Measurements from ENCODE around the gene INTS3.

The INTS3 gene

GRCh38 chr1:153776352-153776751 lies 48.5 kb downstream of the INTS3 start:
- Histone ChIP-seq H3K4me3 (ENCODE audit: low read depth, low read length) (peak overlapping the region; percentile 60), H3K36me3 (ENCODE audit: control insufficient read depth in 2 of 2, insufficient read depth in 1 of 2, low read length in 2 of 2) (peaks cover 0 to 38% of the 10 kb centered on the region in 2 experiments; a peak in 1 of 3 replicates), H3K4me1 (ENCODE audit: control insufficient read depth, insufficient read depth, low read length) (peaks cover 8% of the 10 kb centered on the region), H3K9me3 (ENCODE audit: control insufficient read depth, insufficient read depth, low read depth, low read length) (no peaks in the 10 kb centered on the region), H3K27ac (ENCODE audit: extremely low read depth, low read depth, low read length) (no peak overlapping the region; the same call in 1 of the 2 replicates)
- no peak for TF ChIP-seq ZBTB17 (tag by site-specific recombination; IDR thresholded peaks at IDR 0.05)
- TF ChIP-seq ZNF530 (tag by site-specific recombination; IDR thresholded peaks at IDR 0.05; ENCODE audit: low read depth) = no peak
- no peak for TF ChIP-seq ZSCAN4 (tag by site-specific recombination; IDR thresholded peaks at IDR 0.05)
- no peak for TF ChIP-seq ZNF76 (tag by site-specific recombination; IDR thresholded peaks at IDR 0.05; ENCODE audit: borderline replicate concordance, low read depth)
- no peak for TF ChIP-seq OSR2 (tag by site-specific recombination; IDR thresholded peaks at IDR 0.05)
- TF ChIP-seq MZF1 (tag by site-specific recombination; IDR thresholded peaks at IDR 0.05; ENCODE audit: borderline replicate concordance) = no peak
- TF ChIP-seq ZNF2 (tag by site-specific recombination; IDR thresholded peaks at IDR 0.05) = no peak
- no peak for TF ChIP-seq ZNF239 (tag by site-specific recombination; IDR thresholded peaks at IDR 0.05)
- TF ChIP-seq HOXC10 (CRISPR knock-in tag; IDR thresholded peaks at IDR 0.05) = no peak
- TF ChIP-seq ZNF433 (tag by site-specific recombination; IDR thresholded peaks at IDR 0.05; ENCODE audit: low read depth) = no peak
- no peak for TF ChIP-seq ZNF843 (tag by site-specific recombination; IDR thresholded peaks at IDR 0.05)
- no peak for TF ChIP-seq KLF7 (tag by site-specific recombination; IDR thresholded peaks at IDR 0.05; ENCODE audit: borderline replicate concordance)
- TF ChIP-seq SP3 (tag by site-specific recombination; IDR thresholded peaks at IDR 0.05) = 0 out of 2 replicates have a peak, but pooled peaks have one; percentile 3
- 0 out of 2 replicates have a peak, but pooled peaks have one; percentile 9 for TF ChIP-seq ZBTB48 (tag by site-specific recombination; IDR thresholded peaks at IDR 0.05)
- TF ChIP-seq ZNF791 (tag by site-specific recombination; IDR thresholded peaks at IDR 0.05) = no peak
- no peak for TF ChIP-seq ZNF664 (tag by site-specific recombination; IDR thresholded peaks at IDR 0.05)
- TF ChIP-seq ZNF341 (tag by site-specific recombination; IDR thresholded peaks at IDR 0.05; ENCODE audit: low read depth) = 0 out of 2 replicates have a peak, but pooled peaks have one; percentile 31
- TF ChIP-seq ZNF513 (tag by site-specific recombination; IDR thresholded peaks at IDR 0.05) = no peak
- TF ChIP-seq ZNF404 (tag by site-specific recombination; IDR thresholded peaks at IDR 0.05) = no peak
- no peak for TF ChIP-seq KLF16 (tag by site-specific recombination; IDR thresholded peaks at IDR 0.05)
- TF ChIP-seq ZNF549 (tag by site-specific recombination; IDR thresholded peaks at IDR 0.05) = no peak
- CTCF ChIA-PET = interaction anchor here (1.1 to 2.7 kb wide), 3 partner anchors 22 to 211 kb away, joined by 4 to 12 read pairs (median 5); partner anchors contain the start of gene RAB13
- POLR2A ChIA-PET = interaction anchor here (0.5 to 1.6 kb wide), 10 partner anchors 16 to 225 kb away, joined by 3 to 9 read pairs (median 4); partner anchors contain the start of genes CHTOP, INTS3, JTB and RPS27

GRCh38 chr1:153776845-153777370 lies 49.1 kb downstream of the INTS3 start:
- H3K4me3 ChIP-seq (ENCODE audit: low read depth, low read length) = no peak overlapping the region
- ChIA-PET POLR2A (interaction anchor here (0.8 kb wide), 1 partner anchor 15 kb away, joined by 3 read pairs; no protein-coding TSS in a partner anchor), CTCF (interaction anchor here (0.5 to 2.7 kb wide), 4 partner anchors 20 to 210 kb away, joined by 3 to 12 read pairs (median 4); partner anchors contain the start of gene RAB13)

More at GRCh38 chr1:153776845-153777370, 49.1 kb downstream of the INTS3 start:
- H3K36me3 ChIP-seq (ENCODE audit: control insufficient read depth in 2 of 2, insufficient read depth in 1 of 2, low read length in 2 of 2) = peaks cover 0 to 32% of the 10 kb centered on the region in 2 experiments; a peak in 1 of 3 replicates
- H3K9me3 ChIP-seq (ENCODE audit: control insufficient read depth, insufficient read depth, low read depth, low read length) = no peaks in the 10 kb centered on the region
- H3K27ac ChIP-seq (ENCODE audit: extremely low read depth, low read depth, low read length) = no peak overlapping the region; the same call in 1 of the 2 replicates
- TF ChIP-seq EGR2 (tag by site-specific recombination; IDR thresholded peaks at IDR 0.05; ENCODE audit: low read depth) = peak; percentile 29; the same call in 1 of the 2 replicates
- TF ChIP-seq ZNF623 (tag by site-specific recombination; IDR thresholded peaks at IDR 0.05) = no peak
- TF ChIP-seq ZFHX2 (tag by site-specific recombination; conservative IDR thresholded peaks at IDR 0.05) = peak; percentile 33; the same call in 1 of the 2 replicates
- peaks cover 8% of the 10 kb centered on the region for H3K4me1 ChIP-seq (ENCODE audit: control insufficient read depth, insufficient read depth, low read length)
